Stimulated activated CD8-positive, alpha-beta memory T cell treated with anti-CD3 and anti-CD28 coated beads, Interleukin-7, amount 100 ng/mL, for 48 hours (primary cell): ENCODE measurements around the gene CDC45.

Experiments
- DNase-seq, 2 donors: peaks; one replicate each; pipeline ENCODE4 v3.0.0-alpha.2; 2020; ENCODE audit warnings: low read depth in 1 of 2; ENCODE audit errors: extremely low read depth in 1 of 2

The CDC45 gene

DNA sequence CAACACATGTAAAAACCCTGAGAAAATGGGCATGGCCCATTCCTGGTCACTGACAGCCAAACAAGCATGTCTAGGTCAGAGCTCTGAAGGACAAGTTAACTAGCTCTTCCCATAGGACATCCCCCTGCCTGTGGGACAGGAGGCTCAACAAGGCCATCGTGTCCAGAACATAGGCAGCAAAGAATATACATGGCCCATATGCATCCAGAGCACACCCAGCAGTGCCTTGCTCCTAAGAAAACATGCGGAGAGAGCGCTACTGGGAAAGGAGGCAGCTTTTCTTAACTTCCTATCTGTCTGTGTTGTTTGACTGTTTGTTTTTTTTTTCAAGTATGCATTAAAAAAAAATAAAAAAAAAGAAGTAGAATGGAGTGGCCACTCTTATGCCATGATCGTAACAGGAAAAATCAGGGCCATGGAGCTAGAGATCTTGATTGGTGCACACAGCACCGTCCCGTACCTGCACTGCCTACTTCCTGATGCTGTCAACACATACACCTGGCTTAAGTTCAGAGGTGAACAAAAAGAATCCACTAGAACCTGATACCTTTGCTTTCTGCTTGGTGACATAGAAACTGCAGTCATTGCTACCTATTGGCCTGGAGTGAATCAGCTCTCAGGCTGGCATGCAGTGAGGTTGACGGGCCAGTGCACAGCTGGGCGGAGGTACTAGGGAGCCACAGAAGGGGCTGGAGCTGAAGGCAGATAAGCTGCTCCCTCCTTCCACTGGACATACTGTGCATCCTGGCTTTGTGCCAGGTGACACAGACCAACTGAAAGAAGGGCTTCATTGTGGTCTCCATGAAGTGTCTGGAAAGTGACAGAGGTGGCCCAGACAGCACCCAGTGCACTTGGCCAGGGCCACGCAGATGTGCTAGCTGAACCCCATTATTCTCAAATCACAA, 12.6 kb upstream of the CDC45 start:
- DNase-seq = no peak

DNA sequence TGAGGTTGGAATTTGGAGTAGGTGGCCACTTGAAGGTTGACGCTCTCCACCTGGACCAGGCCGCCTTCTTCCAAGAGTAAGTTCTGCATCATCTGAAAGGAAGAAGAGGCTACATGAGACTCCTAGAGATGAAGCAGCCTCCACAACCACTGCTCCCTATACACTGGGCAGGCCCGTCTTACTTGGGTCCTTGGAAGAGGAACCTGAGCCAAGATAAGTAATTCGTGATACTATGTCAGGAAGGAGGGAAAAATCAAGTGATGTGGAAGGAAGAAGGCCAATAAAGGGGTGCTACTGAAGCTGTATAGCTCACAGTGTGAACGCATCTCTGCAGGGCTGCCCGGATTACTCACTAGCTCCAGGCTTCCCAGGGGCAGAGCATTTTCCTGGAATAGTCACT, 11.8 kb upstream of the CDC45 start:
- DNase-seq = no peak

GRCh38 chr22:19469421-19469820, 10.3 kb upstream of the CDC45 start:
- DNase-seq = no peak

DNA sequence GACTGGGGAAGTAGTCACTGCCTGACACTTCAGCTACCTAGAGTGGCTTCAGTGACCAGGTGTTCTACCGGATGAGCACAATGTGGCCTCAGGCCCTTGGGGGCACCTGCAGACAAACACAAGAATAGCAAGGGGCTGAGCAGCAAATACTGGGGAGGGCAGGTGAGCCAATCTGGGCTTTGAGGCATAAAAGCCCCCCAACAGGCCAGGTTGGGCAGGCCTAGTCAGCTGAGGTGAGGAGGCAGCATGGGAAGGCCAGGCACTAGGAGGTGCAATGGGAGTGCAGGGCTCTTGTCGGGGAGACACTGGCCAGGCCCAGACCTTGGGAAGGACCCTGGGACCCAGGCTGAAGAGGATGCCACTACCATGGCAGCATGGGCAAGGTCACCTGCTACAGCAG, 9.7 kb upstream of the CDC45 start:
- DNase-seq = no peak

DNA sequence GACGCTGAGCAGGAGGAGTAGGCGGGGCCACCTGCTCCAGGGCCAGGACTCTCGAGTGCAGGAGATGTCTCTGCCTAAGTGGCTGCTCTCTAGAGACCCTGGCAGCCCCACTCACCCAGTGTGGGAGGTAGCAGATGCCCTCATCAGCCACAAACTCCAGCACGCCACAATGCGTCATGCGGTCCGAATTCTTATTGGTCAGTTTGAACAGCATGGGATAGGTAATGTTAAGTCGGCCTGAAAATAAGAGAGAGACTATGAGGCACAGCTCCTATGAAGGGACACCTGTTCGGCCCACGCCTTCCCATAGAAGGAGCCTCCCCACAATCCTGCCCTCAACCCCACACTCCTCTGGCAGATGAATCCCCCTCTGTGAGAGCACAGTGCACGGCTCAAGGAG, 8.1 kb upstream of the CDC45 start:
- no peak for DNase-seq

DNA sequence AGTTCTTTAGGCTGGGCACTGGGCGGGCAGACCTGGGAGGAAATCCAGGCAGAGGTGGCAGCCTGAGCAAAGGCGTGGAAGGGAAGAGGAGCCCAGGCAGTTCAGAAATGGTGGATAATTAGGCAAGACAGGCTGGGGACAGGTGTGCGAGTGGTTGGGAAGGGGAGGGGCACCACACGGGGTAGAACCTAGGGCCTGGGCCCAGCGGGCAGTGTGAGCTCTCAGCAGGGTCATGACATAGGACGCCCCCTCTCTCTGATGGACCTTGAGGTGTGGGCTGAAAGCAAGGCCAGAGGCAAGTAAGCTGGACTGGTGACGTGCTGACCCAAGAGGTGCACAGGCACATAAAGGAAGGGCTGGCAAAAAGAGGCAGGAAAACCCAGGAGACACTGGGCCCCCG, 7.5 kb upstream of the CDC45 start:
- no peak for DNase-seq

DNA sequence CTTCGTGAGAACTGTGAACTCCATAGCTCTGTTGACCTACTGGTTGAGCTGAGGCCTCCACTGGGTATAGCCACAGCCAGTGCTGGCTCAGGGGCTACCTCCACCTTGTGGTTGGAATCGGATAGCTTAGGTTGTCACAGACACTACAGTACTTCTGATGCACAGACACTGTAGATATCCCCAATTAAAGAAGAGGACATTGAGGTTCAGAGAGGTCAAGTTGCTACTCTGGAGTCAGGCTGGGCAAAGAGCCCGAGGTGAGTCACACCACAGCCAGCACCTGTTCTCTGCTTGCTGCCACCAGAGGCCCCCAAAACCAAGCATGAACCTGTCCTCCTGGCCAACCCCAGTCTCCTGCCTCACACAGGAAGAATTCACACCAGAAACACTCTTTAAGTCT, 6.1 kb upstream of the CDC45 start:
- no peak for DNase-seq

DNA sequence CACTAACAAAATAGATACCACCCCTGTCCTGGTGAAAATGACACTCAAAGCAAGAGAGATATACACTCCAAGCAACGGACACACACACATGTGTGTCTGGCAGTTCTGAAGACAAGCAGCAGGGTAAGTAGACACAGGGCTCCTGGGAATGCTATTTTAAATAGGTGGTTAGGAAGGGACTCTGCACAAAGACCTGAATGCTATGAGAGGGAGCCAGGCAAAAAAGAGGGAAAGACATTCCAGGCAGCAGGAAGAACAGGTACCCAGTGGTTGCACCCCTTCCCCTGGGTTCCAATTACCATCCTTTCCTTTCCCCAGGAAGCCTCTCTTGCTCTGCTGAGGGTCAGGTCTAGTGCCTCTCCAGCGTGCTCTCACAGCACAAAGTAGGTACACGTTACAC, 3.7 kb upstream of the CDC45 start:
- no peak for DNase-seq

DNA sequence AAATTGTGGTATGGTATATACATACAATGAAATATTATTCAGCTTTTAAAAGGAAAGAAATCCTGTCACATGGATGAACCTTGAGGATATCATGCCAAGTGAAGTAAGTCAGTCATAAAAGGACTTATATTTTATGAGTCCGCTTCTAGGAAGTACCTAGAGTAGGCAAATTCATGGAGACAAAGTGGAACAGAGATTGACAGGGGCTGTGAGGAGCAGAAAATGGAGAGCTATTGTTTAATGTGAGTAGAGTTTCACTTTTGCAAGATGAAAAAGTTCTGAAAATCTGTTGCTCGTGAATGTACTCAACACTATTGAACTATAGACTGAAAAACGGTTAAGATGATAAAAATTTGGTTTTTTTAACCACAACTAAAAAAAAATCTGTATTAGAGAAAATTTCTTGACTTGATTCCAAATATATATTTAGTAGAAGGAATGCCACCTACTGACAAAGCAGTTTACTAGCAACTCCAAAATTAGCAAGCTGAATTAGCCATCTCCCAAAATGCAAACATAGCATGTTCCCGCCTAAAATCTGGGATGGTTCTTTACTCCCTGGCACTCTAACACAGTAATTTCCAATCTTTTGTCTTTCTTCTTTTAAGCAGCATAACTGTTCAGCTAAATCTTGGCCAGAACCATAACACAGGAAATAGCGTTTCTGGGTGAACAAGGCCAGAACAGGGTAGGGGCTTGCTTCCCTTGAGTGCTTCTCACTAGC, 2.2 kb upstream of the CDC45 start:
- no peak for DNase-seq

DNA sequence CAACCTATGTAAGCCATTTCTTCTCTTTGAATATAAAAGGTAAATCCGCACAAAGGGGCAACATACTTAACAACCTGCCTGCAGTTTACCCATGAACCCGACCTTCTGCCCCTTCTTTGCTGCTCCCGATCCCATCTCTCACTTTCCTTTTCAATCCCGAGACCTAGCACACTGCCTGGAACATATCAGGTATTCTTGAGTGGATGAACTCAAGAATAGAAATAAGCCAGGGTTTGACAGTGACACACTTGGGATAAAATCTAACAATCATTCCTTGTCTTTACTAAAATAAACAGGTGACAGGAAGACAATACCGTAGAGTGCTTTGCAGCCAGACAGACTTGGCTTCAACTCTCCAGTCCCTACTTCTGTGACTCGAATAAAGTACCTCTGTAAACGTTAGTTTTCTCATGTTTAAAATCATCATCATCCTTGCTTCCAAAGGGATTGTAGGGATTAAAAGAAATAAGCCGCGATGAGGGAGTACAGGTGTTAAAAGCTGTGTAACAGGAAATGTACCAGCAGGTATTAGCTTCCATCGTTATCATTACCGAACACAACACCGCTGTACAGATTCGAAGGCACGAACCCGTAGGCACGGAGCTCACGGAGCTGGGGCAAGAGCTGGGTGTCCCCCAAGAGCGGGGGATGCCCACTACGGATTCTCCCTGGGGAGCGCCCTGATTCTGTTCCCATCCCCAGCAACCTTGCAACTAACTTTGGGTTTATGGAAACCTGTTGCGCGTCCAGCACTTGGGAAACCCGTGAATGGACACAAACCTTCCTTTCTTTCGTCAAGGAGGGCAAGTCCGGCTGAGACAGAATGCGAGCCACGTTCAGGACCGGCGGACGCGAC, 1.4 kb upstream of the CDC45 start:
- DNase-seq = no peak

DNA sequence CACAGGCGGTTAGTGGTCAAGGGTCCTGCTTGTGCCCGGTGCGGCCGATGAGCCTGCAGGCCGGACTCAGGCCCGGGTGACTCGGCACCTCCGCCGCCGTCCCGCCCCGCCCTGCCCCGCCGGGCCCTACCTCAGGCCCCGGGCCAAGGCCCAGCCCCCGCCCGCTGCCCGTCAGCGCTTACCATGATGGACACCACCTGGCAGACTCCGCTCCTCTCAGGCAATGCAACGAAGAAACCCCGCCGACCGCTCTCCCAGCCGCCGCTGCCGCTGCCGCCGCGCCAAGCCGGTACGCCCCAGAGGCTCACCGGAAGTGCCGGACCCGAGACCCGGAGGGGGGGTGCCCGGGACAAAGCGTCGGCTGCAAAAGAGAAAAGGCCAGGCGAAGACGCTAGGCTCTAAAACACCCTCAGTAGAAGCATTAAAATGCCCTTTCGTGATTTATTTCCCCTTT, 792 bp upstream of the CDC45 start, which contains the start of gene UFD1:
Gene UFD1, minus strand, starts transcription at position 293 of the 454 bp plus-strand sequence. Its CDS starts 108 bp downstream, at position 185.
- peak; percentile 64 to 68 for DNase-seq

GRCh38 chr22:19480173-19480568, 451 bp downstream of the CDC45 start:
- DNase-seq = no peak

DNA sequence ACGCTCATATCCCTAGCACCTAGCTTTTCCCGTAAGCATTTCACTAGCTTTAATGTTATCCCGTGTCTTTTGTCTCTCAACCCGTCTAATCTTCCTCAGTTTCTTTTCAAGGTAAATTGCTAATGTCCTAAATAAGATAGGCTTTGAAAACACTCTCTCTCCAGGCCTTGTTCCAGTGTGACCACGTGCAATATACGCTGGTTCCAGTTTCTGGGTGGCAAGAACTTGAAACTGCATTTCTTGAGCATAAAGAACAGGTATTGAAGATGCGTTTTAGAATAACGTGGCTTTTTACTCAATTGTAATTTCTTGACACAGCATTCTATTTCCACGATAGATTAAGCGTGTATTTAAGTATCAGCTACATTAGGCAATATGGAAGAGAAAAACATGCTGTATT, 1.1 kb downstream of the CDC45 start:
- DNase-seq = no peak

DNA sequence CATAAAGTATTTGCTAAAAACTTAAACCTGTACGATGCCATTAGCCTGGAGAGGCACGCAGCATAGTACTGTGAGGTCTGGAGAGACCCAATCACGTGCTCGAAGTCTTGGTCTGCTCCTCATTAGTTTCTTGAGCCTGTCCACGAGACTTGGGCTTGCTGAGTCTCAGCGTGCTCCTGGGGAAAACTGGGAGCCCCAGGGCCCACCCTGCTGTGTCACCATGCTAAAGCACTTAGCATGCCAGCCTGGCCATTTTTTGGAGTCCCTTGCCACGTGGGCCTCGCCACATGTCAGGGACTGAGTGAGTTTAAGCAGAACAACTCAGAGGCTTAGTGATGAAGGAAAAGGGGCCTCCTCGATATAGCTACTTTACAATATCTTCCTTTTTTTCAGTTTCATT, 2.6 kb downstream of the CDC45 start:
- no peak for DNase-seq

DNA sequence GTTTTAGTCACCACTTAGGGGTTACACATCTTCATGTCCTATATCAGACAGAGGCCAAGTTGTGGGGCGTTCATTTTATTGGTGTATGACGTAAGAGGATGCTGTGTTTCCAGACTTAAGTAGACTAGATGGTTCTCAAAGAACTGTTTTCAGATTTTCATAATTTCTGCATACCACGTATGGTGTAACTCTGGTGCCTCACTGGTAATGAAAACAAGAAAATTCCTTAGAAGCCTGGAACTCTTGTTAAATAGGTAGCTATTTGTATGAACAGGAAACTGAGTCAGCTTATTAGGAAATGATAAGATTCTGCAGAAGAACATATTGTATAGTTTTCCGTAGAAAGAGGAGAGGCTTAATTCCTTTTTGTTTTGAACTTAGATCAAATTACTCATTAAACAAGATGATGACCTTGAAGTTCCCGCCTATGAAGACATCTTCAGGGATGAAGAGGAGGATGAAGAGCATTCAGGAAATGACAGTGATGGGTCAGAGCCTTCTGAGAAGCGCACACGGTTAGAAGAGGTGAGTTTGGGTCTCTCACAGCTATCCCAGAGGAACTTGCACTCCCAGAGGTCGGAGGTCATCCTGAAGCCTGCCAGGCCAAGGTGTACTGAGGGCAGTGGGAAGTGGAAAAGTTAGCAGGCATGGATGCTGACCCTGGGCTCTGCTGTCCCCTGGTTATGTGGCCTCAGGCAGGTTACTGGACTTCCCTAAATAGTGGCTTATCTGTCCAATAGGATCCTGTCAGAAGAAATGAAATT, 3.9 kb downstream of the CDC45 start:
- DNase-seq = no peak

- DNase-seq = no peak
Observed at GRCh38 chr22:19488285-19488684, 8.6 kb downstream of the CDC45 start.

DNA sequence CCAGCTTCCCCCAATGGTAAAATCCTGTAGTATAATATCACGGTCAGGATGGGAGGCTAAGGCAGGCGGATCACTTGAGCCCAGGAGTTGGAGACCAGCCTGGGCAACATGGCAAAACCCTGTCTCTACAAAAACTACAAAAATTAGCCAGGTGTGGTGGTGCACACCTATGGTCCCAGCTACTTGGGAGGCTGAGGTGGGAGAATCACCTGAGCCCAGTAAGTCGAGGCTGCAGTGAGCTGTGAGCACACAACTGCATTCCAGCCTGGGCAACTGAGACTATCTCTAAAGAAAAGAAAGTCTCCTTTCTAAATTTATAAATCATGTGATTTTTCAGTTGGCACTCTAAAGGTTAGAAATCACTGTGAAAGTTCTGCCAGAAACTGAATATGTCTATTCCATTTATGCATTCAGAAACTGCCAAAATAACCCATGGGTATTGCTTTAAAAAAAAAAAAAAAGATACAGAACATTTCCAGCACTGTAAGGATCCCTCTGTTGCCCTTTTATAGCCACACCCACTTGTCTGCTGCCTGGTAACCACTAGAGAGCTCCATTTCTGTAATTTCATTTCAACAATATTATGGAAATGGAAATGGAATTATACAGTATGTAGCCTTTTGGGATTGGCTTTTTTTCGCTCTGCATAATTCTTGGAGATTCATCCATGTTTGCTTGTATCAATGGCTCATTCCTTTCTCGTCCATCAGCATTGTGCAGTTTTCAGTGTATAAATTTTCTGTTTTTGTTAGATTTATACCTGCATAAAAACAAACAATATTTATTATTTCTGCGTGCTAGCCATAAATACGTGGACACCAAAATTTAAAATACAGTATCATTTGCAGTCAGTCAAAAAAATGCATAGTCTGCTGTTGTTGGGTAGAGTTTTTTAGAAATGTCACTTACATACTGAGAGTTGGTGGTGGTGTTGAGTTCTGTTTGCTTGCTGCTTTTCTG, 9.4 kb downstream of the CDC45 start:
- DNase-seq = no peak

GRCh38 chr22:19490628-19491230, 11.0 kb downstream of the CDC45 start:
- no peak for DNase-seq
